Prostate gland (tissue), 2 donors: ENCODE results near the gene INPP4B.

Experiments used
- CTCF ChIP-seq, 4 experiments: fragments of 200-600 bp in 2 of 4; fragments of 450-650 bp in 2 of 4; sonication (generic) in 2 of 4; IDR thresholded peaks; 1 replicate in 3 of 4; 2 replicates in 1 of 4; pipeline ENCODE4 v1.5.1; 2016 to 2019; ENCODE audit warnings: antibody characterized with exemption in 4 of 4, mild to moderate bottlenecking in 2 of 4, moderate library complexity in 2 of 4
- POLR2A ChIP-seq: fragments of 450-650 bp; IDR thresholded peaks from one replicate; pipeline ENCODE4 v1.6.1; 2016; ENCODE audit warnings: antibody characterized with exemption, mild to moderate bottlenecking

- no peak for TF ChIP-seq CTCF (IDR thresholded peaks at IDR 0.05)
- TF ChIP-seq POLR2A, result no peak
Observed at GRCh38 chr4:142041788-142042187, 804.3 kb downstream of the INPP4B start.
